Type B pancreatic cell (in vitro differentiated cells): ENCODE results near the gene SWSAP1. TPM values are rescaled to one million over a fixed set of nuclear protein-coding genes. Genes with fewer than 3 reads are reported as not detected.

ENCODE experiments used
- DNase-seq: peaks from one replicate; pipeline ENCODE4 v3.0.0; 2021; ENCODE audit warnings: mixed read lengths; ENCODE audit not compliant: unreplicated experiment; ENCODE audit errors: extremely low spot score
- H3K27ac Mint-ChIP-seq: 2 replicates; pipeline ENCODE4 v1.8.0; 2021; ENCODE audit warnings: mild to moderate bottlenecking, mixed read lengths
- H3K27me3 Mint-ChIP-seq: 2 replicates; pipeline ENCODE4 v1.8.0; 2021; ENCODE audit warnings: mixed read lengths
- H3K36me3 Mint-ChIP-seq: 2 replicates; pipeline ENCODE4 v1.8.0; 2021; ENCODE audit warnings: mixed read lengths
- H3K4me1 Mint-ChIP-seq: one replicate; pipeline ENCODE4 v1.8.0; 2021; ENCODE audit warnings: mixed read lengths; ENCODE audit not compliant: unreplicated experiment
- H3K4me3 Mint-ChIP-seq: 2 replicates; pipeline ENCODE4 v1.8.0; 2021; ENCODE audit warnings: mild to moderate bottlenecking, mixed read lengths
- H3K9me3 Mint-ChIP-seq: 2 replicates; pipeline ENCODE4 v1.8.0; 2021; ENCODE audit warnings: mixed read lengths
- total RNA-seq: library from RNA; stranded (reverse); gene quantifications from 2 replicates; pipeline ENCODE4 v1.2.1, GENCODE V29; 2021; ENCODE audit warnings: low replicate concordance
- TF ChIP-seq, protein P1 (sequence below): fragments of 200-600 bp; sonication (generic); conservative IDR thresholded peaks from 2 replicates; pipeline ENCODE4 v1.5.0; 2021; ENCODE audit warnings: antibody characterized with exemption, mild to moderate bottlenecking

The SWSAP1 gene
- total RNA-seq, 1 donor from 2014 or later: 2.7 TPM

GRCh38 chr19:11370744-11371143 is 3.7 kb upstream of the SWSAP1 start:
- TF ChIP-seq, protein P1, sequence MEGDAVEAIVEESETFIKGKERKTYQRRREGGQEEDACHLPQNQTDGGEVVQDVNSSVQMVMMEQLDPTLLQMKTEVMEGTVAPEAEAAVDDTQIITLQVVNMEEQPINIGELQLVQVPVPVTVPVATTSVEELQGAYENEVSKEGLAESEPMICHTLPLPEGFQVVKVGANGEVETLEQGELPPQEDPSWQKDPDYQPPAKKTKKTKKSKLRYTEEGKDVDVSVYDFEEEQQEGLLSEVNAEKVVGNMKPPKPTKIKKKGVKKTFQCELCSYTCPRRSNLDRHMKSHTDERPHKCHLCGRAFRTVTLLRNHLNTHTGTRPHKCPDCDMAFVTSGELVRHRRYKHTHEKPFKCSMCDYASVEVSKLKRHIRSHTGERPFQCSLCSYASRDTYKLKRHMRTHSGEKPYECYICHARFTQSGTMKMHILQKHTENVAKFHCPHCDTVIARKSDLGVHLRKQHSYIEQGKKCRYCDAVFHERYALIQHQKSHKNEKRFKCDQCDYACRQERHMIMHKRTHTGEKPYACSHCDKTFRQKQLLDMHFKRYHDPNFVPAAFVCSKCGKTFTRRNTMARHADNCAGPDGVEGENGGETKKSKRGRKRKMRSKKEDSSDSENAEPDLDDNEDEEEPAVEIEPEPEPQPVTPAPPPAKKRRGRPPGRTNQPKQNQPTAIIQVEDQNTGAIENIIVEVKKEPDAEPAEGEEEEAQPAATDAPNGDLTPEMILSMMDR: no peak
- H3K36me3 Mint-ChIP-seq: no peaks in the 10 kb centered on the region
- no peaks in the 10 kb centered on the region for H3K27me3 Mint-ChIP-seq
- H3K4me1 Mint-ChIP-seq: peaks cover 8% of the 10 kb centered on the region
- H3K27ac Mint-ChIP-seq: no peak overlapping the region
- H3K4me3 Mint-ChIP-seq: no peak overlapping the region
- no peak for DNase-seq
- H3K9me3 Mint-ChIP-seq: no peaks in the 10 kb centered on the region

GRCh38 chr19:11373166-11373884 is 1.1 kb upstream of the SWSAP1 start:
- no peaks in the 10 kb centered on the region for H3K27me3 Mint-ChIP-seq
- H3K9me3 Mint-ChIP-seq: no peaks in the 10 kb centered on the region
- peaks cover 16% of the 10 kb centered on the region for H3K4me1 Mint-ChIP-seq
- no peak overlapping the region for H3K27ac Mint-ChIP-seq
- no peak for DNase-seq
- H3K36me3 Mint-ChIP-seq: peaks cover 3% of the 10 kb centered on the region
- no peak overlapping the region for H3K4me3 Mint-ChIP-seq
- TF ChIP-seq, protein P1: no peak

DNA sequence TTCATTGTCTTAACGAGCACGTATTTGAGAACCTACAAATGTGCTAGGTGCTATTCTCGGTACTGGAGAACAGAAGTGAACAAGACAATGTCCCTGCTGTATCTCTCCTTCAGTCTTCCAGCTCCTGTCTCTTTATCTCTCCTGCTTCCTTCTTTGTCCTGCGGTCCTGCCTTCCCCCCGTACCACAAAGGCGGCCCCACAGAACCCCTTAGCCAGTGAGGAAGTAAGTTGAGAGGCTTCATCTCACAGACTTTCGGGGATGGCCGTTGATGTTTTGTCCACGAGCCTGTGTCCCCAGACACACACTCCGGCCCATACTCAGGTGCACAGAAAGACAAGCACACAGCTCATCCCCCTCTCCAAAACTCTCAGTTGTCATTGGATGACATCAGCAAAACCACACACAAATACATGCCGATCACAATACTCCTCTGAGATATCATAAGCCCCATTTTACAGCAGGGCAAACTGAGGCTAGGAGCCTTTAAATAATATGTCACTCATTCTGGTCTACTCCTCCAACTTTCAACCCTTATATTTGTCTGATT is 507 bp upstream of the SWSAP1 start:
- Mint-ChIP-seq H3K27me3 (no peaks in the 10 kb centered on the region), H3K9me3 (no peaks in the 10 kb centered on the region), H3K36me3 (peaks cover 3% of the 10 kb centered on the region), H3K4me3 (no peak overlapping the region), H3K4me1 (peaks cover 16% of the 10 kb centered on the region), H3K27ac (no peak overlapping the region)
- no peak for DNase-seq
- TF ChIP-seq, protein P1: no peak

- Mint-ChIP-seq H3K36me3 (peaks cover 3% of the 10 kb centered on the region), H3K9me3 (no peaks in the 10 kb centered on the region), H3K4me1 (peaks cover 21% of the 10 kb centered on the region), H3K4me3 (no peak overlapping the region), H3K27me3 (no peaks in the 10 kb centered on the region), H3K27ac (peak overlapping the region; percentile 60)
- no peak for DNase-seq
- TF ChIP-seq, protein P1: no peak
Observed at GRCh38 chr19:11375143-11375948, 880 bp downstream of the SWSAP1 start.

- Mint-ChIP-seq H3K36me3 (peaks cover 3% of the 10 kb centered on the region), H3K4me1 (peaks cover 27% of the 10 kb centered on the region), H3K27ac (no peak overlapping the region), H3K4me3 (peak overlapping the region; percentile 21), H3K27me3 (peaks cover 10% of the 10 kb centered on the region), H3K9me3 (no peaks in the 10 kb centered on the region)
- DNase-seq: no peak
- TF ChIP-seq, protein P1: no peak
Observed at GRCh38 chr19:11377237-11377636, 2.8 kb downstream of the SWSAP1 start.
